Endothelial cell of umbilical vein (primary cell): ENCODE data around the gene CLNK. TPM values are rescaled to one million over a fixed set of nuclear protein-coding genes. Genes with fewer than 3 reads are reported as not detected.

ENCODE experiments used
- BruUV-seq: library from RNA; stranded (reverse); fragments of 400-500 nt; replicated peaks from 2 replicates; lab custom pipeline; 2021; lab: Mats Ljungman, UMichigan
- CTCF ChIA-PET: fragments of 300-600, 350-600 bp; sonication (Branson Sonifier 250); formaldehyde crosslinking; loops from one replicate; lab custom pipeline; 2021; ENCODE audit warnings: antibody characterized with exemption, inconsistent platforms; lab: Charles Lee
- POLR2A ChIA-PET: fragments of 300-600, 350-600 bp; sonication (Branson Sonifier 250); formaldehyde crosslinking; loops from one replicate; lab custom pipeline; 2021; ENCODE audit warnings: antibody characterized with exemption, inconsistent platforms; lab: Charles Lee
- DNase-seq: peaks from one replicate; pipeline ENCODE4 v3.0.0-alpha.2; 2011; ENCODE audit warnings: low read depth, low spot score
- FAIRE-seq: peaks from 2 replicates; lab custom pipeline; 2011; peaks lifted over from hg19 to GRCh38; lab: Jason Lieb, UNC
- H2AFZ ChIP-seq: 2 replicates; pipeline ENCODE4 v1.6.0; 2012; ENCODE audit warnings: low read depth, low read length, control low read depth, inconsistent platforms
- H3K27ac ChIP-seq: 2 replicates; pipeline ENCODE4 v1.5.1; 2011; ENCODE audit warnings: low read depth, mild to moderate bottlenecking, control low read depth, low read length, moderate library complexity; ENCODE audit not compliant: insufficient read depth
- H3K27me3 ChIP-seq, 2 experiments: 2 replicates each; pipeline versions ENCODE4 v1.6.0 to v1.6.1; 2011; ENCODE audit warnings: low read length in 2 of 2, mixed read lengths in 1 of 2; ENCODE audit not compliant: control insufficient read depth in 2 of 2, insufficient read depth in 2 of 2
- H3K36me3 ChIP-seq, 2 experiments: 2 replicates in 1 of 2; 3 replicates in 1 of 2; pipeline ENCODE4 v1.5.1; 2011; ENCODE audit warnings: low read length in 2 of 2, mild to moderate bottlenecking in 1 of 2, moderate library complexity in 1 of 2; ENCODE audit not compliant: control insufficient read depth in 2 of 2, insufficient read depth in 2 of 2; ENCODE audit errors: extremely low read depth in 1 of 2
- H3K4me1 ChIP-seq: 3 replicates; pipeline ENCODE4 v1.5.1; 2011; ENCODE audit warnings: mild to moderate bottlenecking, low read length; ENCODE audit not compliant: control insufficient read depth, insufficient read depth; ENCODE audit errors: extremely low read depth
- H3K4me2 ChIP-seq: 2 replicates; pipeline ENCODE4 v1.6.1; 2011; ENCODE audit warnings: low read length, control low read depth, mixed read lengths; ENCODE audit not compliant: insufficient read depth
- H3K4me3 ChIP-seq, 3 experiments: fragments of 200-600 bp in 1 of 3; sonication (generic), shearing (Covaris generic) in 1 of 3; replicated peaks in 1 of 3; 2 replicates each; pipeline ENCODE4 v1.5.1; 2011 to 2016; ENCODE audit warnings: control low read depth in 3 of 3, low read length in 3 of 3, mild to moderate bottlenecking in 2 of 3, inconsistent platforms in 1 of 3, low read depth in 1 of 3, moderate library complexity in 1 of 3; ENCODE audit not compliant: insufficient read depth in 1 of 3
- H3K79me2 ChIP-seq: 2 replicates; pipeline ENCODE4 v1.6.0; 2012; ENCODE audit warnings: low read length, inconsistent platforms; ENCODE audit not compliant: control insufficient read depth, insufficient read depth
- H3K9ac ChIP-seq: replicated peaks from 2 replicates; pipeline ENCODE3; 2011; ENCODE audit warnings: low read length, control low read depth; ENCODE audit not compliant: insufficient read depth; ENCODE audit errors: extremely low read depth
- H3K9me1 ChIP-seq: replicated peaks from 3 replicates; pipeline ENCODE4 v1.6.0; 2011; ENCODE audit warnings: mild to moderate bottlenecking, low read length; ENCODE audit not compliant: control insufficient read depth, insufficient read depth; ENCODE audit errors: extremely low read depth
- H3K9me3 ChIP-seq: replicated peaks from 2 replicates; pipeline ENCODE4 v1.5.1; 2012; ENCODE audit warnings: low read length, inconsistent platforms; ENCODE audit not compliant: control insufficient read depth, insufficient read depth
- H4K20me1 ChIP-seq: replicated peaks from 2 replicates; pipeline ENCODE3; 2011; ENCODE audit warnings: mild to moderate bottlenecking, low read length; ENCODE audit not compliant: control insufficient read depth, insufficient read depth; ENCODE audit errors: extremely low read depth
- EZH2 ChIP-seq: IDR thresholded peaks from 2 replicates; pipeline ENCODE4 v1.6.1; 2012; ENCODE audit warnings: borderline replicate concordance, low read depth, mild to moderate bottlenecking, moderate library complexity, low read length, inconsistent platforms; ENCODE audit not compliant: severe bottlenecking
- FOS ChIP-seq: IDR thresholded peaks from 2 replicates; pipeline ENCODE4 v1.6.1; 2011; ENCODE audit warnings: mild to moderate bottlenecking, low read length, moderate library complexity, borderline replicate concordance; ENCODE audit not compliant: insufficient read depth
- GATA2 ChIP-seq: IDR thresholded peaks from 2 replicates; pipeline ENCODE4 v1.7.0; 2011; ENCODE audit warnings: low read depth, mild to moderate bottlenecking, moderate library complexity, mixed read lengths, low read length; ENCODE audit not compliant: insufficient read length, insufficient read depth
- JUN ChIP-seq: IDR thresholded peaks from 2 replicates; pipeline ENCODE4 v1.6.1; 2011; ENCODE audit warnings: borderline replicate concordance, low read depth; ENCODE audit not compliant: insufficient read length, insufficient read depth
- MYC ChIP-seq: IDR thresholded peaks from one replicate; pipeline ENCODE4 v1.6.1; 2011; ENCODE audit warnings: mild to moderate bottlenecking, low read depth, low read length
- POLR2A ChIP-seq: IDR thresholded peaks from 2 replicates; pipeline ENCODE4 v1.6.1; 2012; ENCODE audit warnings: low read depth, mild to moderate bottlenecking, control low read depth, low read length
- POLR2AphosphoS5 ChIP-seq: IDR thresholded peaks from 2 replicates; pipeline ENCODE4 v1.6.1; 2012; ENCODE audit warnings: low read depth, mild to moderate bottlenecking, control low read depth, low read length, moderate library complexity; ENCODE audit not compliant: insufficient read depth
- dilution Hi-C: fragments of 300-500 bp; cut with MboI; formaldehyde crosslinking; loops from one replicate; pipeline ENCODE4 v1.15.0; 2019; ENCODE audit warnings: low sequenced_read_pairs; ENCODE audit not compliant: extremely low pct_ligation_motif_present
- intact Hi-C: fragments of 100-400 bp; cut with micrococcal nuclease; formaldehyde crosslinking; loops from one replicate; pipeline ENCODE4 v1.10.0; 2022
- polyA plus RNA-seq, 4 experiments: library from polyadenylated mRNA; depleted of rRNA in 3 of 4; stranded (reverse) in 3 of 4; unstranded in 1 of 4; fragments of >200 nt; gene quantifications; 2 replicates each; pipeline versions ENCODE4 v1.2.1 to v1.2.3, GENCODE V29; 2011 to 2012; ENCODE audit warnings: missing spikeins in 1 of 4
- total RNA-seq: library from RNA; stranded (reverse); gene quantifications from 2 replicates; pipeline ENCODE4 v1.2.3, GENCODE V29; 2021
- TF ChIP-seq, protein P1 (sequence below): IDR thresholded peaks from 2 replicates; pipeline ENCODE4 v1.6.1; 2011; ENCODE audit not compliant: insufficient read depth, insufficient read length
- TF ChIP-seq, protein P2 (sequence below), 2 donors: IDR thresholded peaks; 1 replicate in 1 of 2; 2 replicates in 1 of 2; pipeline ENCODE4 v1.5.1; 2011; ENCODE audit warnings: low read length in 2 of 2, mild to moderate bottlenecking in 2 of 2, moderate library complexity in 2 of 2, control low read depth in 1 of 2, inconsistent platforms in 1 of 2, low read depth in 1 of 2; ENCODE audit not compliant: insufficient read depth in 1 of 2; ENCODE audit errors: extremely low read depth in 1 of 2

CLNK gene
- total and polyA plus RNA-seq, 2 donors (not counting 3 experiments of a cell fraction or from before 2014, with no cell fraction given): not detected

- DNase-seq: no peak
- dilution Hi-C loops: loop anchor here (25.0 kb wide), 1 partner anchor 1117 kb away; no protein-coding TSS in a partner anchor
These were observed 64.7 kb downstream of the CLNK start for GRCh38 chr4:10619855-10620254.

More at GRCh38 chr4:10619855-10620254, 64.7 kb downstream of the CLNK start:
- Histone ChIP-seq H3K9me3 (no peaks in the 10 kb centered on the region), H3K36me3 (no peaks in the 10 kb centered on the region), H3K4me1 (no peaks in the 10 kb centered on the region), H3K4me2 (no peak overlapping the region), H3K4me3 (no peak overlapping the region), H3K9me1 (no peaks in the 10 kb centered on the region), H2AFZ (no peak overlapping the region), H3K9ac (no peak overlapping the region), H3K79me2 (no peaks in the 10 kb centered on the region), H3K27me3 (peaks cover 4 to 21% of the 10 kb centered on the region in 2 experiments), H4K20me1 (no peaks in the 10 kb centered on the region), H3K27ac (no peak overlapping the region)
- no TSS peak for BruUV-seq
- TF ChIP-seq FOS: no peak
- no peak for TF ChIP-seq GATA2
- TF ChIP-seq, protein P1, sequence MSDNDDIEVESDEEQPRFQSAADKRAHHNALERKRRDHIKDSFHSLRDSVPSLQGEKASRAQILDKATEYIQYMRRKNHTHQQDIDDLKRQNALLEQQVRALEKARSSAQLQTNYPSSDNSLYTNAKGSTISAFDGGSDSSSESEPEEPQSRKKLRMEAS: no peak
- no peak for TF ChIP-seq JUN
- TF ChIP-seq EZH2: no peak
- no peak for TF ChIP-seq MYC
- no peak for TF ChIP-seq POLR2AphosphoS5
- TF ChIP-seq POLR2A: no peak
- TF ChIP-seq, protein P2, sequence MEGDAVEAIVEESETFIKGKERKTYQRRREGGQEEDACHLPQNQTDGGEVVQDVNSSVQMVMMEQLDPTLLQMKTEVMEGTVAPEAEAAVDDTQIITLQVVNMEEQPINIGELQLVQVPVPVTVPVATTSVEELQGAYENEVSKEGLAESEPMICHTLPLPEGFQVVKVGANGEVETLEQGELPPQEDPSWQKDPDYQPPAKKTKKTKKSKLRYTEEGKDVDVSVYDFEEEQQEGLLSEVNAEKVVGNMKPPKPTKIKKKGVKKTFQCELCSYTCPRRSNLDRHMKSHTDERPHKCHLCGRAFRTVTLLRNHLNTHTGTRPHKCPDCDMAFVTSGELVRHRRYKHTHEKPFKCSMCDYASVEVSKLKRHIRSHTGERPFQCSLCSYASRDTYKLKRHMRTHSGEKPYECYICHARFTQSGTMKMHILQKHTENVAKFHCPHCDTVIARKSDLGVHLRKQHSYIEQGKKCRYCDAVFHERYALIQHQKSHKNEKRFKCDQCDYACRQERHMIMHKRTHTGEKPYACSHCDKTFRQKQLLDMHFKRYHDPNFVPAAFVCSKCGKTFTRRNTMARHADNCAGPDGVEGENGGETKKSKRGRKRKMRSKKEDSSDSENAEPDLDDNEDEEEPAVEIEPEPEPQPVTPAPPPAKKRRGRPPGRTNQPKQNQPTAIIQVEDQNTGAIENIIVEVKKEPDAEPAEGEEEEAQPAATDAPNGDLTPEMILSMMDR (IDR thresholded peaks at IDR 0.05; ENCODE audit: extremely low read depth in 1 of 2, insufficient read depth in 1 of 2, low read depth in 1 of 2, low read length in 2 of 2): no peak
- POLR2A ChIA-PET: no interaction called here
- intact Hi-C loops: no loop called here
- CTCF ChIA-PET: interaction anchor here (1.3 to 1.4 kb wide), 3 partner anchors 13 to 809 kb away, joined by 3 to 13 read pairs (median 3); partner anchors contain the start of gene HS3ST1
- FAIRE-seq: no peak
